K562 (cell line): ENCODE measurements around the gene HS2ST1. TPM values are rescaled to one million over a fixed set of nuclear protein-coding genes. Genes with fewer than 3 reads are reported as not detected.
A peak's percentile ranks its signal among the peaks of the same experiment; 100 is the strongest.

Source experiments
- ATF1 ChIP-seq, 2 experiments: fragments of 450-650 bp in 1 of 2; IDR thresholded peaks; 2 replicates each; pipeline ENCODE4 v1.6.1; 2016; ENCODE audit warnings: missing compliant biosample characterization in 1 of 2, missing genetic modification characterization in 1 of 2
- CBX1 ChIP-seq: sonication (generic); IDR thresholded peaks from 2 replicates; pipeline ENCODE4 v1.6.1; 2016; ENCODE audit warnings: antibody characterized with exemption, low read depth, mild to moderate bottlenecking
- CREM ChIP-seq: IDR thresholded peaks from 2 replicates; pipeline ENCODE4 v1.6.1; 2014; ENCODE audit warnings: antibody characterized with exemption, low read depth
- FOXK1 ChIP-seq: sonication (generic); formaldehyde crosslinking; IDR thresholded peaks from 2 replicates; pipeline ENCODE4 v1.8.0; 2022; ENCODE audit warnings: missing genetic modification reagents, mild to moderate bottlenecking, borderline replicate concordance
- NBN ChIP-seq: fragments of 450-650 bp; IDR thresholded peaks from 2 replicates; pipeline ENCODE4 v1.6.1; 2016; ENCODE audit warnings: low read depth, mild to moderate bottlenecking
- NFXL1 ChIP-seq: fragments of 450-650 bp; formaldehyde crosslinking; IDR thresholded peaks from 2 replicates; pipeline ENCODE4 v1.4.0; 2021; ENCODE audit warnings: mild to moderate bottlenecking
- NR2C1 ChIP-seq, 2 experiments: fragments of 450-650 bp; IDR thresholded peaks; 2 replicates each; pipeline ENCODE4 v1.6.1; 2017; ENCODE audit warnings: mild to moderate bottlenecking in 2 of 2, antibody characterized with exemption in 1 of 2, inconsistent platforms in 1 of 2, missing compliant biosample characterization in 1 of 2, missing genetic modification characterization in 1 of 2
- NRF1 ChIP-seq, 2 experiments: fragments of 450-650 bp; IDR thresholded peaks in 1 of 2; conservative IDR thresholded peaks in 1 of 2; 2 replicates each; pipeline ENCODE4 v1.6.1; 2014; ENCODE audit warnings: mild to moderate bottlenecking in 2 of 2
- SLC30A9 ChIP-seq: fragments of 250-450 bp; sonication (Bioruptor Pico); IDR thresholded peaks from 2 replicates; pipeline ENCODE4 v1.8.0; 2022; ENCODE audit warnings: mild to moderate bottlenecking, moderate library complexity
- SMARCA5 ChIP-seq: fragments of 450-650 bp; IDR thresholded peaks from 2 replicates; pipeline ENCODE4 v1.6.1; 2016
- SOX6 ChIP-seq: fragments of 450-650 bp; IDR thresholded peaks from 2 replicates; pipeline ENCODE4 v1.6.1; 2014; ENCODE audit warnings: mild to moderate bottlenecking
- SREBF2 ChIP-seq: sonication (generic); formaldehyde crosslinking; IDR thresholded peaks from 2 replicates; pipeline ENCODE4 v1.4.0; 2020; ENCODE audit warnings: mild to moderate bottlenecking, missing genetic modification reagents
- YBX1 ChIP-seq: fragments of 450-650 bp; IDR thresholded peaks from 2 replicates; pipeline ENCODE4 v1.7.1; 2016; ENCODE audit warnings: mild to moderate bottlenecking
- ZFP1 ChIP-seq: fragments of 450-650 bp; formaldehyde crosslinking; IDR thresholded peaks from 2 replicates; pipeline ENCODE4 v1.4.0; 2020; ENCODE audit warnings: mild to moderate bottlenecking, mixed read lengths
- ZFX ChIP-seq: sonication (generic); formaldehyde crosslinking; IDR thresholded peaks from 2 replicates; pipeline ENCODE4 v1.8.0; 2022; ENCODE audit warnings: mild to moderate bottlenecking, missing genetic modification reagents, moderate library complexity
- ZNF217 ChIP-seq: sonication (generic); formaldehyde crosslinking; IDR thresholded peaks from 2 replicates; pipeline ENCODE4 v1.8.0; 2022; ENCODE audit warnings: mild to moderate bottlenecking, missing genetic modification reagents
- ZNF24 ChIP-seq: fragments of 450-650 bp; IDR thresholded peaks from 2 replicates; pipeline ENCODE4 v1.6.1; 2016
- ZNF408 ChIP-seq: fragments of 250-450 bp; sonication (Bioruptor Pico); IDR thresholded peaks from 2 replicates; pipeline ENCODE4 v1.4.0; 2020; ENCODE audit warnings: low read depth, mild to moderate bottlenecking, moderate library complexity
- ZNF77 ChIP-seq: fragments of 250-450 bp; sonication (Bioruptor Pico); IDR thresholded peaks from 2 replicates; pipeline ENCODE4 v1.5.0; 2020
- polyA plus RNA-seq, 8 experiments: library from polyadenylated mRNA; depleted of rRNA in 4 of 8; stranded (reverse) in 5 of 8; unstranded in 3 of 8; fragments of >200 nt; fragmentation: Nextera tagmentation in 2 of 8; fragmentation: Illumina TruSeq in 1 of 8; extraction: Ambion mirVana in 2 of 8; extraction: Trizol in 1 of 8; gene quantifications; 2 replicates each; pipeline versions ENCODE4 v1.2.1 to v1.2.3, GENCODE V29; 2011 to 2014; ENCODE audit warnings: inconsistent platforms in 1 of 8, missing spikeins in 1 of 8
- total RNA-seq, 7 experiments: library from RNA; depleted of rRNA in 6 of 7; stranded (reverse); fragments of >200 nt in 6 of 7; fragmentation: Illumina TruSeq in 2 of 7; extraction: Trizol in 2 of 7; gene quantifications; 2 replicates each; pipeline versions ENCODE4 v1.2.1 to v1.2.3, GENCODE V29; 2011 to 2021; ENCODE audit warnings: low replicate concordance in 1 of 7
- TF ChIP-seq, protein P1 (sequence below): fragments of 450-650 bp; IDR thresholded peaks from 2 replicates; pipeline ENCODE4 v1.6.1; 2016; ENCODE audit warnings: missing biosample characterization, missing genetic modification characterization
- TF ChIP-seq, protein P2 (sequence below): fragments of 250-450 bp; sonication (Bioruptor Pico); IDR thresholded peaks from 2 replicates; pipeline ENCODE4 v1.8.0; 2022; ENCODE audit warnings: inconsistent platforms, mild to moderate bottlenecking, moderate library complexity, borderline replicate concordance
- TF ChIP-seq, protein P3 (sequence below): fragments of 150-350 bp; IDR thresholded peaks from 2 replicates; pipeline ENCODE4 v1.6.1; 2014; ENCODE audit warnings: low read depth, mild to moderate bottlenecking, low read length, borderline replicate concordance
- TF ChIP-seq, protein P4 (sequence below): fragments of 450-650 bp; IDR thresholded peaks from 2 replicates; pipeline ENCODE4 v1.6.1; 2017; ENCODE audit warnings: mild to moderate bottlenecking, moderate library complexity

HS2ST1 gene
- total and polyA plus RNA-seq, 9 of the 15 experiments (the other 6 are each of a cell fraction or from before 2014, with no cell fraction given): 7.7 to 43.3 (median 25.8) TPM

DNA sequence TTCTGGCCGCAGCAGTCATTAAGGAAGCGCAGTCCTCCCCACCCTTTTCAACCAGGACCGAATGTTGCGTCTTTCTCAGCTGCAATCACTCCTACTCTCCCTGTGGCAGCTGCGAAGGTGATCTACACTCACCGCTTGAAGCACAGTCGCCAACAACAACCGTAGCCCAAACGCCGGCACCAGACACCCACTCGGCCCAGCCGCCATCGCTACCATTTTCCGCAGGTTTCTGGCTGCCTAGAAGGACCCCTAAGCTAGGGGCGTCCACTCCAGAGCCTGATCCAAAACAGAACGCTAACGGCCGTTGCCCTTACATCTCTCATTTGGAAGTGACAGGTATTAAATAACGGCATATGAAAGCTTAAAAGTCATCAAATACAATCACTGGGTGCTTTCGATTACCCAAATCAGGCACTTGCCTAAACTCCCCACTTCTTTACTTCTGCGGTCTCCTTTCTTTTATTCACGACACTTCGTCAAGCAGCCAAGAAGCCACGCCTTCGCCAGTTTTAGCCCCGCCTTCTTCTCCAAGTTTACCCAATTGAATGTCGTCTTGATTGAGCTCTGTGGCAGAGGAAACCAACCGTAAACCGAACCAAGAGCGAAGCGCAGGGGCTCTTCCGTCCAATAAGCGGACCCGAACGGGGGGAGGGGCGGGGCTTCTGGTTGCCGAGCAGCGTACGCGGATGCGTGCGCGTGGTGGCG is 387 bp upstream of the HS2ST1 start, which contains the start of gene SELENOF (continued):
- TF ChIP-seq SMARCA5: no peak
- TF ChIP-seq, protein P1, sequence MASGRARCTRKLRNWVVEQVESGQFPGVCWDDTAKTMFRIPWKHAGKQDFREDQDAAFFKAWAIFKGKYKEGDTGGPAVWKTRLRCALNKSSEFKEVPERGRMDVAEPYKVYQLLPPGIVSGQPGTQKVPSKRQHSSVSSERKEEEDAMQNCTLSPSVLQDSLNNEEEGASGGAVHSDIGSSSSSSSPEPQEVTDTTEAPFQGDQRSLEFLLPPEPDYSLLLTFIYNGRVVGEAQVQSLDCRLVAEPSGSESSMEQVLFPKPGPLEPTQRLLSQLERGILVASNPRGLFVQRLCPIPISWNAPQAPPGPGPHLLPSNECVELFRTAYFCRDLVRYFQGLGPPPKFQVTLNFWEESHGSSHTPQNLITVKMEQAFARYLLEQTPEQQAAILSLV: no peak
- TF ChIP-seq SREBF2 (CRISPR knock-in tag): no peak
- TF ChIP-seq ATF1 (CRISPR knock-in tag; IDR thresholded peaks at IDR 0.05): no peak
- TF ChIP-seq ATF1 (tag; IDR thresholded peaks at IDR 0.05): peak; percentile 69
- no peak for TF ChIP-seq ZNF408 (CRISPR knock-in tag)
- TF ChIP-seq FOXK1 (CRISPR knock-in tag): peak; percentile 74; the same call in 1 of the 2 replicates
- no peak for TF ChIP-seq NR2C1 (IDR thresholded peaks at IDR 0.05)
- no peak for TF ChIP-seq NR2C1 (tag; IDR thresholded peaks at IDR 0.05)
- no peak for TF ChIP-seq ZNF77
- TF ChIP-seq, protein P2, sequence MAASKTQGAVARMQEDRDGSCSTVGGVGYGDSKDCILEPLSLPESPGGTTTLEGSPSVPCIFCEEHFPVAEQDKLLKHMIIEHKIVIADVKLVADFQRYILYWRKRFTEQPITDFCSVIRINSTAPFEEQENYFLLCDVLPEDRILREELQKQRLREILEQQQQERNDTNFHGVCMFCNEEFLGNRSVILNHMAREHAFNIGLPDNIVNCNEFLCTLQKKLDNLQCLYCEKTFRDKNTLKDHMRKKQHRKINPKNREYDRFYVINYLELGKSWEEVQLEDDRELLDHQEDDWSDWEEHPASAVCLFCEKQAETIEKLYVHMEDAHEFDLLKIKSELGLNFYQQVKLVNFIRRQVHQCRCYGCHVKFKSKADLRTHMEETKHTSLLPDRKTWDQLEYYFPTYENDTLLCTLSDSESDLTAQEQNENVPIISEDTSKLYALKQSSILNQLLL: no peak
- TF ChIP-seq, protein P3, sequence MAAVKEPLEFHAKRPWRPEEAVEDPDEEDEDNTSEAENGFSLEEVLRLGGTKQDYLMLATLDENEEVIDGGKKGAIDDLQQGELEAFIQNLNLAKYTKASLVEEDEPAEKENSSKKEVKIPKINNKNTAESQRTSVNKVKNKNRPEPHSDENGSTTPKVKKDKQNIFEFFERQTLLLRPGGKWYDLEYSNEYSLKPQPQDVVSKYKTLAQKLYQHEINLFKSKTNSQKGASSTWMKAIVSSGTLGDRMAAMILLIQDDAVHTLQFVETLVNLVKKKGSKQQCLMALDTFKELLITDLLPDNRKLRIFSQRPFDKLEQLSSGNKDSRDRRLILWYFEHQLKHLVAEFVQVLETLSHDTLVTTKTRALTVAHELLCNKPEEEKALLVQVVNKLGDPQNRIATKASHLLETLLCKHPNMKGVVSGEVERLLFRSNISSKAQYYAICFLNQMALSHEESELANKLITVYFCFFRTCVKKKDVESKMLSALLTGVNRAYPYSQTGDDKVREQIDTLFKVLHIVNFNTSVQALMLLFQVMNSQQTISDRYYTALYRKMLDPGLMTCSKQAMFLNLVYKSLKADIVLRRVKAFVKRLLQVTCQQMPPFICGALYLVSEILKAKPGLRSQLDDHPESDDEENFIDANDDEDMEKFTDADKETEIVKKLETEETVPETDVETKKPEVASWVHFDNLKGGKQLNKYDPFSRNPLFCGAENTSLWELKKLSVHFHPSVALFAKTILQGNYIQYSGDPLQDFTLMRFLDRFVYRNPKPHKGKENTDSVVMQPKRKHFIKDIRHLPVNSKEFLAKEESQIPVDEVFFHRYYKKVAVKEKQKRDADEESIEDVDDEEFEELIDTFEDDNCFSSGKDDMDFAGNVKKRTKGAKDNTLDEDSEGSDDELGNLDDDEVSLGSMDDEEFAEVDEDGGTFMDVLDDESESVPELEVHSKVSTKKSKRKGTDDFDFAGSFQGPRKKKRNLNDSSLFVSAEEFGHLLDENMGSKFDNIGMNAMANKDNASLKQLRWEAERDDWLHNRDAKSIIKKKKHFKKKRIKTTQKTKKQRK: no peak
- no peak; the same call in 1 of the 2 replicates for TF ChIP-seq ZNF24
- TF ChIP-seq NRF1 (conservative IDR thresholded peaks at IDR 0.05 in 1 of 2, IDR thresholded peaks at IDR 0.05 in 1 of 2): peak; percentile 77 to 80
- TF ChIP-seq NFXL1 (CRISPR knock-in tag): no peak
- TF ChIP-seq NBN: no peak
- no peak for TF ChIP-seq SOX6
- TF ChIP-seq YBX1: no peak
- no peak for TF ChIP-seq ZNF217
- TF ChIP-seq SLC30A9 (CRISPR knock-in tag): no peak
- TF ChIP-seq CREM: 0 out of 2 replicates have a peak, but pooled peaks have one; percentile 25
- no peak for TF ChIP-seq ZFP1
- TF ChIP-seq, protein P4, sequence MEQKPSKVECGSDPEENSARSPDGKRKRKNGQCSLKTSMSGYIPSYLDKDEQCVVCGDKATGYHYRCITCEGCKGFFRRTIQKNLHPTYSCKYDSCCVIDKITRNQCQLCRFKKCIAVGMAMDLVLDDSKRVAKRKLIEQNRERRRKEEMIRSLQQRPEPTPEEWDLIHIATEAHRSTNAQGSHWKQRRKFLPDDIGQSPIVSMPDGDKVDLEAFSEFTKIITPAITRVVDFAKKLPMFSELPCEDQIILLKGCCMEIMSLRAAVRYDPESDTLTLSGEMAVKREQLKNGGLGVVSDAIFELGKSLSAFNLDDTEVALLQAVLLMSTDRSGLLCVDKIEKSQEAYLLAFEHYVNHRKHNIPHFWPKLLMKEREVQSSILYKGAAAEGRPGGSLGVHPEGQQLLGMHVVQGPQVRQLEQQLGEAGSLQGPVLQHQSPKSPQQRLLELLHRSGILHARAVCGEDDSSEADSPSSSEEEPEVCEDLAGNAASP: no peak
- peak; percentile 56 for TF ChIP-seq ZFX
- TF ChIP-seq CBX1: peak; percentile 55; the same call in 1 of the 2 replicates
